ENCODE results near the gene PREB.

The PREB gene

GRCh38 chr2:27138111-27138510, 3.7 kb upstream of the PREB start:
- peaks cover 7% of the 10 kb centered on the region for H3K4me1 ChIP-seq (ENCODE audit: insufficient read depth, insufficient read length)
- no peak overlapping the region for H3K4me3 ChIP-seq (ENCODE audit: insufficient read length, low read depth)
- H3K9ac ChIP-seq (ENCODE audit: insufficient read length, low read depth), result no peak overlapping the region
- TF ChIP-seq YY1 (IDR thresholded peaks at IDR 0.05; ENCODE audit: insufficient read depth, insufficient read length) (no peak), SUZ12 (IDR thresholded peaks at IDR 0.05; ENCODE audit: extremely low read depth, insufficient read depth, insufficient read length) (no peak), ZNF274 (IDR thresholded peaks at IDR 0.05; ENCODE audit: low read depth, low read length) (no peak)
- H3K36me3 ChIP-seq (ENCODE audit: insufficient read depth, insufficient read length, low read length), result peaks cover 5% of the 10 kb centered on the region
- no peaks in the 10 kb centered on the region for H3K27me3 ChIP-seq (ENCODE audit: insufficient read depth, insufficient read length)
- no peak for DNase-seq (ENCODE audit: low read depth, low spot score)
- no peaks in the 10 kb centered on the region for H3K9me3 ChIP-seq (ENCODE audit: insufficient read depth, low read length)

GRCh38 chr2:27137322-27137935, 3.0 kb upstream of the PREB start:
- Histone ChIP-seq H3K9me3 (ENCODE audit: insufficient read depth, low read length) (no peaks in the 10 kb centered on the region), H3K36me3 (ENCODE audit: insufficient read depth, insufficient read length, low read length) (peaks cover 12% of the 10 kb centered on the region), H3K4me1 (ENCODE audit: insufficient read depth, insufficient read length) (peaks cover 8% of the 10 kb centered on the region), H3K27me3 (ENCODE audit: insufficient read depth, insufficient read length) (no peaks in the 10 kb centered on the region), H3K4me3 (ENCODE audit: insufficient read length, low read depth) (no peak overlapping the region), H3K9ac (ENCODE audit: insufficient read length, low read depth) (no peak overlapping the region)
- DNase-seq (ENCODE audit: low read depth, low spot score), result no peak
- TF ChIP-seq SUZ12 (IDR thresholded peaks at IDR 0.05; ENCODE audit: extremely low read depth, insufficient read depth, insufficient read length) (no peak), YY1 (IDR thresholded peaks at IDR 0.05; ENCODE audit: insufficient read depth, insufficient read length) (no peak), ZNF274 (IDR thresholded peaks at IDR 0.05; ENCODE audit: low read depth, low read length) (no peak)

- H3K4me1 ChIP-seq (ENCODE audit: insufficient read depth, insufficient read length), result peaks cover 8% of the 10 kb centered on the region
- no peak for DNase-seq (ENCODE audit: low read depth, low spot score)
- no peak overlapping the region for H3K4me3 ChIP-seq (ENCODE audit: insufficient read length, low read depth)
- no peak overlapping the region for H3K9ac ChIP-seq (ENCODE audit: insufficient read length, low read depth)
- TF ChIP-seq SUZ12 (IDR thresholded peaks at IDR 0.05; ENCODE audit: extremely low read depth, insufficient read depth, insufficient read length), result no peak
- no peak for TF ChIP-seq YY1 (IDR thresholded peaks at IDR 0.05; ENCODE audit: insufficient read depth, insufficient read length)
- TF ChIP-seq ZNF274 (IDR thresholded peaks at IDR 0.05; ENCODE audit: low read depth, low read length), result no peak
- peaks cover 18% of the 10 kb centered on the region for H3K36me3 ChIP-seq (ENCODE audit: insufficient read depth, insufficient read length, low read length)
- no peaks in the 10 kb centered on the region for H3K9me3 ChIP-seq (ENCODE audit: insufficient read depth, low read length)
- no peaks in the 10 kb centered on the region for H3K27me3 ChIP-seq (ENCODE audit: insufficient read depth, insufficient read length)
Observed at GRCh38 chr2:27136751-27137150, 2.3 kb upstream of the PREB start.

- H3K9me3 ChIP-seq (ENCODE audit: insufficient read depth, low read length), result no peaks in the 10 kb centered on the region
- peaks cover 8% of the 10 kb centered on the region for H3K4me1 ChIP-seq (ENCODE audit: insufficient read depth, insufficient read length)
- H3K4me3 ChIP-seq (ENCODE audit: insufficient read length, low read depth), result no peak overlapping the region
- no peak for TF ChIP-seq SUZ12 (IDR thresholded peaks at IDR 0.05; ENCODE audit: extremely low read depth, insufficient read depth, insufficient read length)
- peaks cover 31% of the 10 kb centered on the region for H3K36me3 ChIP-seq (ENCODE audit: insufficient read depth, insufficient read length, low read length)
- no peak overlapping the region for H3K9ac ChIP-seq (ENCODE audit: insufficient read length, low read depth)
- no peaks in the 10 kb centered on the region for H3K27me3 ChIP-seq (ENCODE audit: insufficient read depth, insufficient read length)
- no peak for DNase-seq (ENCODE audit: low read depth, low spot score)
Observed at GRCh38 chr2:27135478-27135955, 1.1 kb upstream of the PREB start.

- DNase-seq (ENCODE audit: low read depth, low spot score), result no peak
- Histone ChIP-seq H3K4me1 (ENCODE audit: insufficient read depth, insufficient read length) (peaks cover 8% of the 10 kb centered on the region), H3K9ac (ENCODE audit: insufficient read length, low read depth) (no peak overlapping the region), H3K27me3 (ENCODE audit: insufficient read depth, insufficient read length) (no peaks in the 10 kb centered on the region), H3K9me3 (ENCODE audit: insufficient read depth, low read length) (no peaks in the 10 kb centered on the region), H3K36me3 (ENCODE audit: insufficient read depth, insufficient read length, low read length) (peaks cover 36% of the 10 kb centered on the region), H3K4me3 (ENCODE audit: insufficient read length, low read depth) (peak overlapping the region; percentile 24)
- no peak for TF ChIP-seq SUZ12 (IDR thresholded peaks at IDR 0.05; ENCODE audit: extremely low read depth, insufficient read depth, insufficient read length)
- TF ChIP-seq ZNF274 (IDR thresholded peaks at IDR 0.05; ENCODE audit: low read depth, low read length), result no peak
- TF ChIP-seq YY1 (IDR thresholded peaks at IDR 0.05; ENCODE audit: insufficient read depth, insufficient read length), result no peak
Observed at GRCh38 chr2:27134781-27135477, 493 bp upstream of the PREB start.

GRCh38 chr2:27133195-27133875, 1.1 kb downstream of the PREB start:
- Histone ChIP-seq H3K9ac (ENCODE audit: insufficient read length, low read depth) (peak overlapping the region; percentile 94), H3K9me3 (ENCODE audit: insufficient read depth, low read length) (no peaks in the 10 kb centered on the region), H3K4me1 (ENCODE audit: insufficient read depth, insufficient read length) (peaks cover 8% of the 10 kb centered on the region), H3K36me3 (ENCODE audit: insufficient read depth, insufficient read length, low read length) (peaks cover 50% of the 10 kb centered on the region), H3K27me3 (ENCODE audit: insufficient read depth, insufficient read length) (no peaks in the 10 kb centered on the region), H3K4me3 (ENCODE audit: insufficient read length, low read depth) (peak overlapping the region; percentile 91)
- no peak for DNase-seq (ENCODE audit: low read depth, low spot score)
- TF ChIP-seq SUZ12 (IDR thresholded peaks at IDR 0.05; ENCODE audit: extremely low read depth, insufficient read depth, insufficient read length), result no peak
- TF ChIP-seq YY1 (IDR thresholded peaks at IDR 0.05; ENCODE audit: insufficient read depth, insufficient read length), result no peak
- TF ChIP-seq ZNF274 (IDR thresholded peaks at IDR 0.05; ENCODE audit: low read depth, low read length), result no peak

GRCh38 chr2:27131429-27131828, 3.0 kb downstream of the PREB start:
- peaks cover 50% of the 10 kb centered on the region for H3K36me3 ChIP-seq (ENCODE audit: insufficient read depth, insufficient read length, low read length)
- TF ChIP-seq ZNF274 (IDR thresholded peaks at IDR 0.05; ENCODE audit: low read depth, low read length) (no peak), YY1 (IDR thresholded peaks at IDR 0.05; ENCODE audit: insufficient read depth, insufficient read length) (no peak), SUZ12 (IDR thresholded peaks at IDR 0.05; ENCODE audit: extremely low read depth, insufficient read depth, insufficient read length) (no peak)
- no peaks in the 10 kb centered on the region for H3K9me3 ChIP-seq (ENCODE audit: insufficient read depth, low read length)
- H3K4me3 ChIP-seq (ENCODE audit: insufficient read length, low read depth), result no peak overlapping the region
- DNase-seq (ENCODE audit: low read depth, low spot score), result no peak
- no peaks in the 10 kb centered on the region for H3K27me3 ChIP-seq (ENCODE audit: insufficient read depth, insufficient read length)
- no peak overlapping the region for H3K9ac ChIP-seq (ENCODE audit: insufficient read length, low read depth)
- H3K4me1 ChIP-seq (ENCODE audit: insufficient read depth, insufficient read length), result peaks cover 8% of the 10 kb centered on the region
